ENCODE results near the gene DMD.

DMD gene

GRCh38 chrX:32687379-32687778 lies 524.0 kb downstream of the DMD start:
- POLR2A ChIA-PET = no interaction called here
- CTCF ChIA-PET = no interaction called here
- no peak overlapping the region for H3K27ac ChIP-seq (ENCODE audit: insufficient read depth in 1 of 2, low read depth in 1 of 2, low read length in 2 of 2, poor library complexity in 1 of 2, severe bottlenecking in 2 of 2)
- H3K9me3 ChIP-seq (ENCODE audit: control extremely low read depth in 1 of 5, control insufficient read depth in 4 of 5, insufficient read depth in 2 of 5, low read depth in 1 of 5, low read length in 4 of 5) = no peaks in the 10 kb centered on the region
- no peaks in the 10 kb centered on the region for H3K36me3 ChIP-seq (ENCODE audit: control insufficient read depth in 4 of 4, insufficient read depth in 4 of 4, low read length in 3 of 4)
- no peaks in the 10 kb centered on the region for H3K4me1 ChIP-seq (ENCODE audit: control extremely low read depth in 1 of 4, control insufficient read depth in 4 of 4, insufficient read depth in 4 of 4, low read length in 3 of 4)
- WGBS (ENCODE audit: insufficient coverage) = no CpG with 5 or more reads among the region's 1 CpG
- no peaks in the 10 kb centered on the region for H3K27me3 ChIP-seq (replicated peaks in 2 of 5; ENCODE audit: control insufficient read depth in 4 of 5, insufficient read depth in 5 of 5, low read length in 4 of 5)
- H3K4me3 ChIP-seq (ENCODE audit: control insufficient read depth in 1 of 7, extremely low read depth in 1 of 7, insufficient read depth in 4 of 7, low read depth in 2 of 7, low read length in 6 of 7) = no peak overlapping the region
- no peak for DNase-seq

GRCh38 chrX:32678487-32678886 lies 532.9 kb downstream of the DMD start:
- H3K9me3 ChIP-seq (ENCODE audit: control extremely low read depth in 1 of 5, control insufficient read depth in 4 of 5, insufficient read depth in 2 of 5, low read depth in 1 of 5, low read length in 4 of 5) = no peaks in the 10 kb centered on the region
- POLR2A ChIA-PET = no interaction called here
- DNase-seq = no peak
- H3K4me3 ChIP-seq (ENCODE audit: control insufficient read depth in 1 of 7, extremely low read depth in 1 of 7, insufficient read depth in 4 of 7, low read depth in 2 of 7, low read length in 6 of 7) = no peak overlapping the region
- no CpG with 5 or more reads among the region's 5 CpGs for WGBS (ENCODE audit: insufficient coverage)
- no peaks in the 10 kb centered on the region for H3K4me1 ChIP-seq (ENCODE audit: control extremely low read depth in 1 of 4, control insufficient read depth in 4 of 4, insufficient read depth in 4 of 4, low read length in 3 of 4)
- H3K27ac ChIP-seq (ENCODE audit: insufficient read depth in 1 of 2, low read depth in 1 of 2, low read length in 2 of 2, poor library complexity in 1 of 2, severe bottlenecking in 2 of 2) = no peak overlapping the region
- peaks cover 0 to 2% (median 0%) of the 10 kb centered on the region in 5 experiments for H3K27me3 ChIP-seq (replicated peaks in 2 of 5; ENCODE audit: control insufficient read depth in 4 of 5, insufficient read depth in 5 of 5, low read length in 4 of 5)
- no peaks in the 10 kb centered on the region for H3K36me3 ChIP-seq (ENCODE audit: control insufficient read depth in 4 of 4, insufficient read depth in 4 of 4, low read length in 3 of 4)
- CTCF ChIA-PET = no interaction called here

GRCh38 chrX:32673193-32673592 lies 538.2 kb downstream of the DMD start:
- no peaks in the 10 kb centered on the region for H3K4me1 ChIP-seq (ENCODE audit: control extremely low read depth in 1 of 4, control insufficient read depth in 4 of 4, insufficient read depth in 4 of 4, low read length in 3 of 4)
- no peak overlapping the region for H3K4me3 ChIP-seq (ENCODE audit: control insufficient read depth in 1 of 7, extremely low read depth in 1 of 7, insufficient read depth in 4 of 7, low read depth in 2 of 7, low read length in 6 of 7)
- H3K9me3 ChIP-seq (ENCODE audit: control extremely low read depth in 1 of 5, control insufficient read depth in 4 of 5, insufficient read depth in 2 of 5, low read depth in 1 of 5, low read length in 4 of 5) = no peaks in the 10 kb centered on the region
- H3K36me3 ChIP-seq (ENCODE audit: control insufficient read depth in 4 of 4, insufficient read depth in 4 of 4, low read length in 3 of 4) = no peaks in the 10 kb centered on the region
- CTCF ChIA-PET = no interaction called here
- POLR2A ChIA-PET = no interaction called here
- 23% methylated on average over 2 of the region's 4 CpGs for whole genome bisulfite sequencing (ENCODE audit: insufficient coverage)
- no peak overlapping the region for H3K27ac ChIP-seq (ENCODE audit: insufficient read depth in 1 of 2, low read depth in 1 of 2, low read length in 2 of 2, poor library complexity in 1 of 2, severe bottlenecking in 2 of 2)
- peak; percentile 2 to 17 (median 13) for DNase-seq
- H3K27me3 ChIP-seq (replicated peaks in 2 of 5; ENCODE audit: control insufficient read depth in 4 of 5, insufficient read depth in 5 of 5, low read length in 4 of 5) = peaks cover 0 to 2% (median 0%) of the 10 kb centered on the region in 5 experiments

GRCh38 chrX:32662516-32662915 lies 548.8 kb downstream of the DMD start:
- POLR2A ChIA-PET = no interaction called here
- H3K9me3 ChIP-seq (ENCODE audit: control extremely low read depth in 1 of 5, control insufficient read depth in 4 of 5, insufficient read depth in 2 of 5, low read depth in 1 of 5, low read length in 4 of 5) = no peaks in the 10 kb centered on the region
- H3K27ac ChIP-seq (ENCODE audit: insufficient read depth in 1 of 2, low read depth in 1 of 2, low read length in 2 of 2, poor library complexity in 1 of 2, severe bottlenecking in 2 of 2) = no peak overlapping the region
- no peaks in the 10 kb centered on the region for H3K27me3 ChIP-seq (replicated peaks in 2 of 5; ENCODE audit: control insufficient read depth in 4 of 5, insufficient read depth in 5 of 5, low read length in 4 of 5)
- no CpG with 5 or more reads among the region's 2 CpGs for WGBS (ENCODE audit: insufficient coverage)
- no peak for DNase-seq
- no peaks in the 10 kb centered on the region for H3K4me1 ChIP-seq (ENCODE audit: control extremely low read depth in 1 of 4, control insufficient read depth in 4 of 4, insufficient read depth in 4 of 4, low read length in 3 of 4)
- no peak overlapping the region for H3K4me3 ChIP-seq (ENCODE audit: control insufficient read depth in 1 of 7, extremely low read depth in 1 of 7, insufficient read depth in 4 of 7, low read depth in 2 of 7, low read length in 6 of 7)
- CTCF ChIA-PET = no interaction called here
- H3K36me3 ChIP-seq (ENCODE audit: control insufficient read depth in 4 of 4, insufficient read depth in 4 of 4, low read length in 3 of 4) = no peaks in the 10 kb centered on the region

- WGBS (ENCODE audit: insufficient coverage) = 100% methylated on average over 2 of the region's 9 CpGs
- CTCF ChIA-PET = no interaction called here
- H3K4me1 ChIP-seq (ENCODE audit: control extremely low read depth in 1 of 4, control insufficient read depth in 4 of 4, insufficient read depth in 4 of 4, low read length in 3 of 4) = no peaks in the 10 kb centered on the region
- H3K4me3 ChIP-seq (ENCODE audit: control insufficient read depth in 1 of 7, extremely low read depth in 1 of 7, insufficient read depth in 4 of 7, low read depth in 2 of 7, low read length in 6 of 7) = no peak overlapping the region
- H3K36me3 ChIP-seq (ENCODE audit: control insufficient read depth in 4 of 4, insufficient read depth in 4 of 4, low read length in 3 of 4) = no peaks in the 10 kb centered on the region
- H3K27me3 ChIP-seq (replicated peaks in 2 of 5; ENCODE audit: control insufficient read depth in 4 of 5, insufficient read depth in 5 of 5, low read length in 4 of 5) = no peaks in the 10 kb centered on the region
- H3K9me3 ChIP-seq (ENCODE audit: control extremely low read depth in 1 of 5, control insufficient read depth in 4 of 5, insufficient read depth in 2 of 5, low read depth in 1 of 5, low read length in 4 of 5) = no peaks in the 10 kb centered on the region
- POLR2A ChIA-PET = no interaction called here
- DNase-seq = no peak
- no peak overlapping the region for H3K27ac ChIP-seq (ENCODE audit: insufficient read depth in 1 of 2, low read depth in 1 of 2, low read length in 2 of 2, poor library complexity in 1 of 2, severe bottlenecking in 2 of 2)
Measured at GRCh38 chrX:32644476-32645245, 566.7 kb downstream of the DMD start.

- H3K4me3 ChIP-seq (ENCODE audit: control insufficient read depth in 1 of 7, extremely low read depth in 1 of 7, insufficient read depth in 4 of 7, low read depth in 2 of 7, low read length in 6 of 7) = no peak overlapping the region
- no peaks in the 10 kb centered on the region for H3K4me1 ChIP-seq (ENCODE audit: control extremely low read depth in 1 of 4, control insufficient read depth in 4 of 4, insufficient read depth in 4 of 4, low read length in 3 of 4)
- no peaks in the 10 kb centered on the region for H3K36me3 ChIP-seq (ENCODE audit: control insufficient read depth in 4 of 4, insufficient read depth in 4 of 4, low read length in 3 of 4)
- POLR2A ChIA-PET = no interaction called here
- no peaks in the 10 kb centered on the region for H3K9me3 ChIP-seq (ENCODE audit: control extremely low read depth in 1 of 5, control insufficient read depth in 4 of 5, insufficient read depth in 2 of 5, low read depth in 1 of 5, low read length in 4 of 5)
- CTCF ChIA-PET = no interaction called here
- no peaks in the 10 kb centered on the region for H3K27me3 ChIP-seq (replicated peaks in 2 of 5; ENCODE audit: control insufficient read depth in 4 of 5, insufficient read depth in 5 of 5, low read length in 4 of 5)
- no peak overlapping the region for H3K27ac ChIP-seq (ENCODE audit: insufficient read depth in 1 of 2, low read depth in 1 of 2, low read length in 2 of 2, poor library complexity in 1 of 2, severe bottlenecking in 2 of 2)
- no CpG with 5 or more reads among the region's 3 CpGs for WGBS (ENCODE audit: insufficient coverage)
- DNase-seq = no peak
Measured at GRCh38 chrX:32642283-32642682, 569.1 kb downstream of the DMD start.

- WGBS (ENCODE audit: insufficient coverage) = 83% methylated on average over 2 of the region's 5 CpGs
- Histone ChIP-seq H3K4me1 (ENCODE audit: control extremely low read depth in 1 of 4, control insufficient read depth in 4 of 4, insufficient read depth in 4 of 4, low read length in 3 of 4) (no peaks in the 10 kb centered on the region), H3K27ac (ENCODE audit: insufficient read depth in 1 of 2, low read depth in 1 of 2, low read length in 2 of 2, poor library complexity in 1 of 2, severe bottlenecking in 2 of 2) (no peak overlapping the region), H3K4me3 (ENCODE audit: control insufficient read depth in 1 of 7, extremely low read depth in 1 of 7, insufficient read depth in 4 of 7, low read depth in 2 of 7, low read length in 6 of 7) (no peak overlapping the region), H3K9me3 (ENCODE audit: control extremely low read depth in 1 of 5, control insufficient read depth in 4 of 5, insufficient read depth in 2 of 5, low read depth in 1 of 5, low read length in 4 of 5) (no peaks in the 10 kb centered on the region), H3K36me3 (ENCODE audit: control insufficient read depth in 4 of 4, insufficient read depth in 4 of 4, low read length in 3 of 4) (no peaks in the 10 kb centered on the region), H3K27me3 (replicated peaks in 2 of 5; ENCODE audit: control insufficient read depth in 4 of 5, insufficient read depth in 5 of 5, low read length in 4 of 5) (no peaks in the 10 kb centered on the region)
- ChIA-PET CTCF (no interaction called here), POLR2A (no interaction called here)
- no peak for DNase-seq
Measured at GRCh38 chrX:32618154-32618553, 593.2 kb downstream of the DMD start.
